ENCODE measurements around the gene ECM2.

ECM2 gene

DNA sequence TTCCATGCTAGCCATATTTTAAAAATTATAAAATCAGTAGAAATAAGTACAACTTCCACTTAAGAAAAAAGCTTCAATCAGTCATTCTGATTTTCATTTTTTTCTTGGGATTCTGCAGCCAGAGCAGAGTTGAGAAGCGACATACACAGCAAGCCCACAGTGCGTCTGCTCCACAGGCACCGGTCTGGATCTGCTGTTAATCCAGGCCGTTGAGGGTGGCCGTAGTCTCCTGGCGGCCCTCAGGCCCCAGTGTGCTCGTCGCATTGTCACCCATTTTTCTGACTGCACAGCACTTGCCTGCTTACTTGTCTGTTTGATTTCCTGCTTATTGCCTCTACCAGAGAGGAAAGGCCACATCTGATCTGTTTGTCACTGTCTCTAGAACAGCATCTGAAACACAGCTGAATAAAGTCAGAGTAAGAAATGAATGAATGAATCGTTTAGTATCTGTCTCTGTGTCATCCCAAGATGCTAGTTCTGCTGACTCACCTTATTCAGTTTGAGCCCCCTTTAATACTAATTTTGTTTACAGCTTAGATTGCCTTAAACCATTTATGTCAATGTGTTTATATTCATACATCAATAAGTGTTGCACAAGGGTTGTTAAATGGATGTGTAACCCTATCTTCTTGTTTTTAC lies 41.9 kb downstream of the ECM2 start:
- DNase-seq (ENCODE audit: low read depth) = no peak
- no peak overlapping the region for H3K4me3 ChIP-seq (ENCODE audit: low read depth, low read length)
- TF ChIP-seq, protein P1, sequence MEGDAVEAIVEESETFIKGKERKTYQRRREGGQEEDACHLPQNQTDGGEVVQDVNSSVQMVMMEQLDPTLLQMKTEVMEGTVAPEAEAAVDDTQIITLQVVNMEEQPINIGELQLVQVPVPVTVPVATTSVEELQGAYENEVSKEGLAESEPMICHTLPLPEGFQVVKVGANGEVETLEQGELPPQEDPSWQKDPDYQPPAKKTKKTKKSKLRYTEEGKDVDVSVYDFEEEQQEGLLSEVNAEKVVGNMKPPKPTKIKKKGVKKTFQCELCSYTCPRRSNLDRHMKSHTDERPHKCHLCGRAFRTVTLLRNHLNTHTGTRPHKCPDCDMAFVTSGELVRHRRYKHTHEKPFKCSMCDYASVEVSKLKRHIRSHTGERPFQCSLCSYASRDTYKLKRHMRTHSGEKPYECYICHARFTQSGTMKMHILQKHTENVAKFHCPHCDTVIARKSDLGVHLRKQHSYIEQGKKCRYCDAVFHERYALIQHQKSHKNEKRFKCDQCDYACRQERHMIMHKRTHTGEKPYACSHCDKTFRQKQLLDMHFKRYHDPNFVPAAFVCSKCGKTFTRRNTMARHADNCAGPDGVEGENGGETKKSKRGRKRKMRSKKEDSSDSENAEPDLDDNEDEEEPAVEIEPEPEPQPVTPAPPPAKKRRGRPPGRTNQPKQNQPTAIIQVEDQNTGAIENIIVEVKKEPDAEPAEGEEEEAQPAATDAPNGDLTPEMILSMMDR (IDR thresholded peaks at IDR 0.05; ENCODE audit: low read depth, low read length, missing control alignments) = no peak

DNA sequence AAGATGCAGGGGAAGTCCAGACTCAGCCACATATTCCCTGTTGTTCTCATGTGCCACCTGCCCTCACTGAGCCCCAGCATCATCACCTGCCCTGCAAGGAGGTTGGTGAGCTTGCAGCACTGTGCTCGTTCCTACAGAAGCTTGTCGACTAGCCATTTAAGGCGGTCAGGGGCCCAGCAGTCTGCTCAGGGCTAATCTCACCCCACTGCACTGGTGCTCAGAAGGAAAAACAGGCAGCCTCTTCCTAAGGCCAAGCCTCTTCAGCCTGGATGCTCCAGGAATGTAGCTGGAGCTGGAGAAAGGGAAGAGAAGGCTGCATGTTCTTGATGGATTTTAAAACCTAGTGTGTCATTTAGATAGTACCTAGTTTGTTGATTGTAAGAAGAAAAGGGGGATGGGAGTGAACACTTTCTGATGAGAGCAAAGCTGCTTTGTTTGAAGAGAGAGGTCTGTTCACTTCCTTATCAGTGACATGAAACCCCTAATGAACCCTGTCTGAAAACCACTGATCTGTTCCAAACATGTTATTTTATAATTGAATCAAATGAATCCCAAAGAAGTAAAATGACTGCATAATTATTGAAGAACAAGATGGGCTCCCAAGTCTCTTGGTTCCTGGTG lies 42.9 kb downstream of the ECM2 start:
- DNase-seq (ENCODE audit: low read depth) = no peak
- TF ChIP-seq, protein P1 (IDR thresholded peaks at IDR 0.05; ENCODE audit: low read depth, low read length, missing control alignments) = no peak
- H3K4me3 ChIP-seq (ENCODE audit: low read depth, low read length) = no peak overlapping the region

DNA sequence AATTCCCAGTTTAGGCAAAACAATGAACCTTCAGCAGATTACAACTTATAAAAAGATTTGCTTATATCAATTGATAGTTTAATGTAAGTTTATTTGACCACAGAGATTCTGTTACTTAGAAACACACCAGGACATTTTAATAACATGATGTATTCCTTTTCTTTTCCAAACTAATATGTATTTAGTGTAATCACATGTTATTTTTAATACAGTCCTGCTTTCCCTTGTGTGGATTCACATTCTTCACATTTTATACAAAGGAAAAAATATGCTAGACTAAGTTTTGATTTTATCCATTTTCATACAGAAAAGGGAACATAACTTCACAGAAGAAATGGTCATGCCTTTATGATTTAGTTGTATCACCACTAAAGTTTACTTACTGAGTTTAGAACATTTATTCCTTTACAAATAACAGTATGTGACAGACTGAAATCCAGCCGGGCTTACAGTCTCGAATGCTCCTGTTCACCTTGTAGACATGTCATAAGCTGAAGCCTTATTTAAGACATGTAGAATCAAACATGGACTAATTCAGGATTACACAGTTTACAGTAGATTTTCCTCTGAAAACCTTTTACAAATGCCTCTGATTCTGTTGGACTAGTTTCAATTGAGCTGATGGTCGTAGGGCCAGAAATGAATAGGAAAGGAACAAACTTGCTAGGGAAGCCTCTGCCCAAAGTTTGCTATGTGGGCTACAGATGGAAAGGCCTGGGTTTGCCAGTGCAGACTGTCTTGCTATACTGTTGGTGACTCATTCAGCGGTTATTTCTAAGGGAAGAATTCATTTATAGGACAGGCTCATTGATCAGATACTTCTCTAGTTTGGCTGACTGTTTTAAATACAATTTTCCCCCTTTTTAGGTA lies 46.9 kb downstream of the ECM2 start:
- H3K4me3 ChIP-seq (ENCODE audit: low read depth, low read length) = no peak overlapping the region
- no peak for DNase-seq (ENCODE audit: low read depth)
- TF ChIP-seq, protein P1 (IDR thresholded peaks at IDR 0.05; ENCODE audit: low read depth, low read length, missing control alignments) = no peak

DNA sequence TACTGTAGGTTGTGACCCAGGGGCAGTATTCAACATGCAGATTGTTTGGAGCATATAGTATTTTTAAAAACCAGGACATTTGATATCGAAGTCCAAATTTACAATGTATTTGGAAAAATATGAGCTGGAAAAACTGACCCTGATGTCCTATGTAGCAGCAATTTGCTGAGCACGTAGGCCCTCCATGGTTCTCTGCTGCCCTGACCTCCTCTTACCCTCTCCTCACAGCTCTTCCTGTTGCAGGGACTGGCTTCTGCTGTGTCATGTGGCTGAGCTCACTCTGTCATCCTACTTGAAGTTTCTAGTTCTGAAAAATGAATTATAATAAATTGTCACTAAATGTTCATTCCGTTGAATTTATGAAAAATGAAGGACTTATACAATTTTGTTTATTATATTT lies 49.4 kb downstream of the ECM2 start:
- no peak for DNase-seq (ENCODE audit: low read depth)
- no peak overlapping the region for H3K4me3 ChIP-seq (ENCODE audit: low read depth, low read length)
- TF ChIP-seq, protein P1 (IDR thresholded peaks at IDR 0.05; ENCODE audit: low read depth, low read length, missing control alignments) = no peak

DNA sequence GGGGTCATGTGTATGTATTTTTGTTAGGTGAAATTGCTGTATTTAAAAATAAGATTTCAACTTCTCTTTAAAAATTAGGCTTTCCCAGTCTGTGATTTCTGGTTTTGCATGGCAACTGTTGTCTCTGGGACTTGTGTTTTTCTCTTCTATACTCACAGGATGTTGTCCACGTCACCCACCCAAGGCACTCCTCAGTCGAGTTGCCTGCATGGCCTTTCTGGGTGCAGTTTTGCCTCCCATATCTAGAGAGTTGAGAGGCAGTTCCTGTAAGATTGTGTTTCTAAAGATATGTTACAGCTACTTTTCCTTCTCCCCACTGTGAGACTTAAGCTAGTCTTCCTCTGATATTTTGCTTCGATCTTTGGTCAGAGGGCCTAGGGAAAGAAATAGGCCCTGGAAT lies 51.2 kb downstream of the ECM2 start:
- TF ChIP-seq, protein P1 (IDR thresholded peaks at IDR 0.05; ENCODE audit: low read depth, low read length, missing control alignments) = no peak
- DNase-seq (ENCODE audit: low read depth) = no peak
- H3K4me3 ChIP-seq (ENCODE audit: low read depth, low read length) = no peak overlapping the region

GRCh38 chr9:92483627-92484545 lies 51.9 kb downstream of the ECM2 start:
- TF ChIP-seq, protein P1 (IDR thresholded peaks at IDR 0.05; ENCODE audit: low read depth, low read length, missing control alignments) = no peak
- DNase-seq (ENCODE audit: low read depth) = no peak
- H3K4me3 ChIP-seq (ENCODE audit: low read depth, low read length) = no peak overlapping the region

Data from GM12864 (cell line).